Measurements from ENCODE around the gene SDC4. TPM values are rescaled to one million over a fixed set of nuclear protein-coding genes. Genes with fewer than 3 reads are reported as not detected.

The SDC4 gene
- total and polyA plus RNA-seq, 10 of the 15 experiments (the other 5 are each of a cell fraction or from before 2014, with no cell fraction given): 0.52 to 11.3 (median 1.4) TPM

DNA sequence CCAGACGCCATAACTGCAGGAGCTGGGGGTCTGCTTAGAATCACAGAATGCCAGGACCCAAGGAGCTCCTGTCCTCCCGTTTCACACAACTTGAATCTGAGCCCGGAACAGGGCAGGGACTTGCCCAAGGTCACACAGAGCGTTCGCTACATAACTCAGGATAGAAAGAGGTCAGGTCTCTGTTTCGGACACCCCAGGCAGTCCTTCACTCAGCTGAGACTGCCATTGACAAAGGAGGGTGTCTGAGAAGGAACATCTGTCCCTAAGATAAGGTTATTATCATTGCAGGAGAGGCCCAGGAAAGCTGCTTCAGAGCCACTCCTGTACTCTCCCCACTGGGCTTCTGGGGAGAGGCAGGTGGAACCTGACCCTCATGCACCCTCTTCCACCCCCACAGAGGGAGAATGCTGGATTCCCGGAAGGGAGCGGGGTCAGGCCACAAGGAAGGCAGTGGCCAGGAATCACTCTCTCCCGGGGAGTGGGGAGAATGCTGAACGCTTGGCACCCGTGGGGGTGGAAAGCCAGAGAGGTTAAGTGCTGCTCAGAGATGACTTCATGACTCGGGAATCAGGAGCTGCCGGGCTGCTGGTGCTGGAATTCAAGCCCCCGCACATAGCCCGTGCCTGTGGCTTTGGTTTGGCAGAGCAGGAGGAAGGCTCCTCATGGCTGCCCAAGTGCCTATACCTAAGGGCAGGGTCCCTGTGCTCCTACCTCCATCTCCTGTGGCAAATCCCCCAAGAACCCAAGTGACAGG is 10.7 kb downstream of the SDC4 start:
- Histone ChIP-seq H3K4me3 (no peak overlapping the region), H3K79me2 (ENCODE audit: control insufficient read depth, insufficient read depth, low read length) (no peaks in the 10 kb centered on the region), H3K4me2 (ENCODE audit: control insufficient read depth, insufficient read depth) (no peak overlapping the region), H4K20me1 (ENCODE audit: control insufficient read depth, insufficient read depth) (no peaks in the 10 kb centered on the region), H3K27ac (ENCODE audit: control insufficient read depth, insufficient read depth) (no peak overlapping the region), H3K9ac (ENCODE audit: control insufficient read depth, insufficient read depth, low read length) (no peak overlapping the region), H3K4me1 (ENCODE audit: control insufficient read depth, insufficient read depth, low read length) (no peaks in the 10 kb centered on the region), H3K36me3 (ENCODE audit: control insufficient read depth in 2 of 2, insufficient read depth in 2 of 2, low read length in 1 of 2) (no peaks in the 10 kb centered on the region), H3K9me3 (replicated peaks; ENCODE audit: control insufficient read depth, insufficient read depth, low read length) (no peaks in the 10 kb centered on the region), H2AFZ (ENCODE audit: control insufficient read depth, low read depth, low read length) (no peak overlapping the region), H3K27me3 (replicated peaks in 1 of 2; ENCODE audit: control insufficient read depth in 2 of 2, insufficient read depth in 2 of 2, low read length in 1 of 2) (no peaks in the 10 kb centered on the region)
- DNase-seq (ENCODE audit: low read depth, low spot score): no peak
- CTCF ChIA-PET: interaction anchor here (0.8 to 2.0 kb wide), 3 partner anchors 19 to 99 kb away, joined by 3 to 8 read pairs (median 3); no protein-coding TSS in a partner anchor
- RAD21 ChIA-PET (ENCODE audit: unreplicated experiment): interaction anchor here (1.4 kb wide), 1 partner anchor 100 kb away, joined by 3 read pairs; no protein-coding TSS in a partner anchor
- POLR2A ChIA-PET: interaction anchor here (2.3 kb wide), 1 partner anchor 9 kb away, joined by 7 read pairs; no protein-coding TSS in a partner anchor
- no peak for FAIRE-seq
- no TSS peak for BruUV-seq (replicated peaks)
- 44% methylated on average over 15 of the region's 15 CpGs for WGBS (ENCODE audit: insufficient coverage, insufficient replicate concordance, low lambda C conversion rate, missing lambda C conversion rate)
- ATAC-seq: no peak
- SMC1A ChIA-PET (ENCODE audit: uncharacterized antibody, unreplicated experiment): interaction anchor here (0.8 to 1.4 kb wide), 2 partner anchors 25 to 99 kb away, joined by 3 read pairs; no protein-coding TSS in a partner anchor
- in situ Hi-C loops (cut with MboI): no loop called here
- intact Hi-C loops (cut with micrococcal nuclease; ENCODE audit: unreplicated experiment): no loop called here
- TF ChIP-seq TBL1XR1 (IDR thresholded peaks at IDR 0.05; ENCODE audit: low read depth, low read length) (no peak), ZNF384 (IDR thresholded peaks at IDR 0.05; ENCODE audit: borderline replicate concordance, low read depth, low read length) (no peak), NFYA (IDR thresholded peaks at IDR 0.05; ENCODE audit: borderline replicate concordance, low read depth, low read length) (no peak), CBX3 (IDR thresholded peaks at IDR 0.05; ENCODE audit: borderline replicate concordance, low read depth) (no peak), ESRRA (IDR thresholded peaks at IDR 0.05; ENCODE audit: low read length) (no peak), RAD21 (IDR thresholded peaks at IDR 0.05; ENCODE audit: insufficient read depth, low read depth, low read length) (no peak), TARDBP (IDR thresholded peaks at IDR 0.05; ENCODE audit: borderline replicate concordance) (no peak), NR2F1 (conservative IDR thresholded peaks at IDR 0.05) (no peak), BRCA1 (IDR thresholded peaks at IDR 0.05; ENCODE audit: low read depth, low read length) (no peak)
- TF ChIP-seq, protein P1, sequence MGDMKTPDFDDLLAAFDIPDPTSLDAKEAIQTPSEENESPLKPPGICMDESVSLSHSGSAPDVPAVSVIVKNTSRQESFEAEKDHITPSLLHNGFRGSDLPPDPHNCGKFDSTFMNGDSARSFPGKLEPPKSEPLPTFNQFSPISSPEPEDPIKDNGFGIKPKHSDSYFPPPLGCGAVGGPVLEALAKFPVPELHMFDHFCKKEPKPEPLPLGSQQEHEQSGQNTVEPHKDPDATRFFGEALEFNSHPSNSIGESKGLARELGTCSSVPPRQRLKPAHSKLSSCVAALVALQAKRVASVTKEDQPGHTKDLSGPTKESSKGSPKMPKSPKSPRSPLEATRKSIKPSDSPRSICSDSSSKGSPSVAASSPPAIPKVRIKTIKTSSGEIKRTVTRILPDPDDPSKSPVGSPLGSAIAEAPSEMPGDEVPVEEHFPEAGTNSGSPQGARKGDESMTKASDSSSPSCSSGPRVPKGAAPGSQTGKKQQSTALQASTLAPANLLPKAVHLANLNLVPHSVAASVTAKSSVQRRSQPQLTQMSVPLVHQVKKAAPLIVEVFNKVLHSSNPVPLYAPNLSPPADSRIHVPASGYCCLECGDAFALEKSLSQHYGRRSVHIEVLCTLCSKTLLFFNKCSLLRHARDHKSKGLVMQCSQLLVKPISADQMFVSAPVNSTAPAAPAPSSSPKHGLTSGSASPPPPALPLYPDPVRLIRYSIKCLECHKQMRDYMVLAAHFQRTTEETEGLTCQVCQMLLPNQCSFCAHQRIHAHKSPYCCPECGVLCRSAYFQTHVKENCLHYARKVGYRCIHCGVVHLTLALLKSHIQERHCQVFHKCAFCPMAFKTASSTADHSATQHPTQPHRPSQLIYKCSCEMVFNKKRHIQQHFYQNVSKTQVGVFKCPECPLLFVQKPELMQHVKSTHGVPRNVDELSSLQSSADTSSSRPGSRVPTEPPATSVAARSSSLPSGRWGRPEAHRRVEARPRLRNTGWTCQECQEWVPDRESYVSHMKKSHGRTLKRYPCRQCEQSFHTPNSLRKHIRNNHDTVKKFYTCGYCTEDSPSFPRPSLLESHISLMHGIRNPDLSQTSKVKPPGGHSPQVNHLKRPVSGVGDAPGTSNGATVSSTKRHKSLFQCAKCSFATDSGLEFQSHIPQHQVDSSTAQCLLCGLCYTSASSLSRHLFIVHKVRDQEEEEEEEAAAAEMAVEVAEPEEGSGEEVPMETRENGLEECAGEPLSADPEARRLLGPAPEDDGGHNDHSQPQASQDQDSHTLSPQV (IDR thresholded peaks at IDR 0.05): no peak

Measured in GM12878 (cell line).